ENCODE data around the gene TK2.

TK2 gene

DNA sequence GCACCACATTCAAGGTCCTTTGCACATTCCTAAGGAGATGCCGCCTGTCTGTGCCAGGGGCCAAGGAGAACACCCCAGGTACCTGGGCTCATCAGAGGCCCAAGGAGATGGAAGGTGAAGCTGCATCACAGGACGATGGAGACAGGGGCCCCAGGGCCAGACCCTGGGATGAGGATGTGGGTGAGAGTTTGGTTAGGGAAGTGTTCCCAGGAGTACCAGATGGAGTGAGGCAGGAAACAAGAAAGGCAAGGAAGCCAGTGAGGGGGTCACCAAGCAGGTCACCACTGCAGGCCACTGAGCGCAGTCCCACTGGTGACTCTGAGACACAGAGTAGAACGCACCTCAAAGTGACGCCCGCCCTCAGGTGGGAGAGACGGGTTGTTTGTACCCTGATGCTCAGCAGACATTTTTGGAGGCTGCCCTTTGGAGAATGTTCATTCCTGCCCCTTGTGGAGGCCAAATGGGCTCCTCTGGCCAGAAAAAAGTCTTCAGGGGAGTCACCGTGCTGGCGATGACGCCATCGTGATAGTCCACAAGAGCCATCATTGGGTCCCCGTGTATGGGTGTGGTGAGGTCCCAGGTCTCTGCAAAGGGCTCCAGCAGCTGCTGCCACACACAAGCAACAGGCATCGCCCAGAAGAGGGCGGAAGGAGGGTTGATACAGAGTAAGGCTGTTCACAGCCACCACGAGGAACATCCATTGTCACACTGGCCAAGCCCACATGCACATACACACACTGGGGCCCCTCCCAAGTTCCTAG is 65.3 kb downstream of the TK2 start:
- no peak for DNase-seq (ENCODE audit: low spot score)
- ChIA-PET POLR2A (ENCODE audit: low non-redundant PET) (no interaction called here), CTCF (interaction anchor here (0.6 kb wide), 1 partner anchor 113 kb away, joined by 3 read pairs; no protein-coding TSS in a partner anchor)
- TF ChIP-seq, protein P1, sequence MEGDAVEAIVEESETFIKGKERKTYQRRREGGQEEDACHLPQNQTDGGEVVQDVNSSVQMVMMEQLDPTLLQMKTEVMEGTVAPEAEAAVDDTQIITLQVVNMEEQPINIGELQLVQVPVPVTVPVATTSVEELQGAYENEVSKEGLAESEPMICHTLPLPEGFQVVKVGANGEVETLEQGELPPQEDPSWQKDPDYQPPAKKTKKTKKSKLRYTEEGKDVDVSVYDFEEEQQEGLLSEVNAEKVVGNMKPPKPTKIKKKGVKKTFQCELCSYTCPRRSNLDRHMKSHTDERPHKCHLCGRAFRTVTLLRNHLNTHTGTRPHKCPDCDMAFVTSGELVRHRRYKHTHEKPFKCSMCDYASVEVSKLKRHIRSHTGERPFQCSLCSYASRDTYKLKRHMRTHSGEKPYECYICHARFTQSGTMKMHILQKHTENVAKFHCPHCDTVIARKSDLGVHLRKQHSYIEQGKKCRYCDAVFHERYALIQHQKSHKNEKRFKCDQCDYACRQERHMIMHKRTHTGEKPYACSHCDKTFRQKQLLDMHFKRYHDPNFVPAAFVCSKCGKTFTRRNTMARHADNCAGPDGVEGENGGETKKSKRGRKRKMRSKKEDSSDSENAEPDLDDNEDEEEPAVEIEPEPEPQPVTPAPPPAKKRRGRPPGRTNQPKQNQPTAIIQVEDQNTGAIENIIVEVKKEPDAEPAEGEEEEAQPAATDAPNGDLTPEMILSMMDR (conservative IDR thresholded peaks at IDR 0.05; ENCODE audit: low read depth), result no peak
- no peak overlapping the region; the same call in 1 of the 2 replicates for H3K27ac ChIP-seq

DNA sequence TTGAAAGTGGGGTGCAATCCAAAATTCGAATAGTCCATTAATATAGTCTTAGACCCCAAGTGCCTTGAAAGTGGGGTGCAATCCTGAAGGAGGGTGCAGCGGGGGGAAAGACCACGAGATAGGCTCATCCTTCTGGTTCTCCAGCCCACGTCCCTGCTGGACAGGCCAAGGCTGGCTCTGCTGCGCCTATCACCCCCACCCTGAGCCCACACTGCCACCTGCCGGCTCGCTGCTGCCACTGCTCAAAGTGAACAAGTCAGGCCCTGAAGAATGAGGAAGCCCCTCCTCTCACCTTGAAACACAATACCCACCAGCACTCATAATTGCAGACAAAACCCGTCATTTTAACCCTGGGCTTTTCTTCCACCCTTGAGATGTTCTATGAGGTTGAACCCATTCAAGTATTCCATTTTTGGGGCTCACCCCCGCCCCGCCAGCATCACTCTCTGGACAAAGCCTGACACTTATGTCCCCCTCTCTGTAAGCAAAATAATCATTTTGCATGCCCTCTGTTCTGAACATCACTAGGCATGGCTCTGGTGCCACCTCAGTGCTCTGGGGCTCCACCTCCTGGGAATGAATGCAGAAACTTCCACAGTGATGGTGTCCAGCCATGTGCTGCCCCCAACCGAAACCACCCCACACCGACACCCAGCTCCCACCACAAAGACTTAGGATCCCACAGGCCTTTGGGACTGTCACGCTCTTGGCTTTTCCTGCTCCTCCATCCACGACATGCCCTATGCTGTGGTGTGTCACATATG is 66.1 kb downstream of the TK2 start:
- CTCF ChIA-PET, result interaction anchor here (1.0 to 2.2 kb wide), 2 partner anchors 77 to 126 kb away, joined by 5 to 11 read pairs; no protein-coding TSS in a partner anchor

DNA sequence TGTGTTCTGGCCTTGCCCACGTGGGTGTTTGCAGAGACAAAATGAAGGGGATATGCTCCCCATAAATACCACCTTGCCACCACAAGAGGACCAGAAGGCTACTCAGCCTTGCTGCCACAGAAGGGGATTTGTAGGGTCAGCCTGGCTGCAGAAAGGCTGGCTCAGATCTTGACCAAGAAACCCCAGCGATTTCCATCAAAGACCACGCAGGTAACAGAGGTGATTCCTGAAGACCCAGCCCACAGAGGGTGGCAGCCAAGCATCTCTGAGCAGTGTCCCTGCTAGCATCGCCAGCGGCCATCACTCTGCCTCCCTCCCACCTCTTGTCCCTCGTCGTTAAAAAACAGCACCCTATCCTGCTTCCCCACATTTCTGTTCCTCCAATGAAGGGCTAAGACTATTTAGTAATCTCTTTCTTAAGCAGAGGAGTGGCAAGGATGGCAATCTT is 68.0 kb downstream of the TK2 start:
- TF ChIP-seq, protein P1 (conservative IDR thresholded peaks at IDR 0.05; ENCODE audit: low read depth), result no peak
- no peak overlapping the region for H3K27ac ChIP-seq
- no peak for DNase-seq (ENCODE audit: low spot score)
- CTCF ChIA-PET, result interaction anchor here (0.8 to 2.2 kb wide), 2 partner anchors 75 to 76 kb away, joined by 6 to 11 read pairs; no protein-coding TSS in a partner anchor
- POLR2A ChIA-PET (ENCODE audit: low non-redundant PET), result no interaction called here

More for the DNA sequence above, 66.1 kb downstream of the TK2 start:
- POLR2A ChIA-PET (ENCODE audit: low non-redundant PET), result no interaction called here
- peak; percentile 78 for DNase-seq (ENCODE audit: low spot score)
- TF ChIP-seq, protein P1 (conservative IDR thresholded peaks at IDR 0.05; ENCODE audit: low read depth), result peak; percentile 94
- no peak overlapping the region for H3K27ac ChIP-seq

DNA sequence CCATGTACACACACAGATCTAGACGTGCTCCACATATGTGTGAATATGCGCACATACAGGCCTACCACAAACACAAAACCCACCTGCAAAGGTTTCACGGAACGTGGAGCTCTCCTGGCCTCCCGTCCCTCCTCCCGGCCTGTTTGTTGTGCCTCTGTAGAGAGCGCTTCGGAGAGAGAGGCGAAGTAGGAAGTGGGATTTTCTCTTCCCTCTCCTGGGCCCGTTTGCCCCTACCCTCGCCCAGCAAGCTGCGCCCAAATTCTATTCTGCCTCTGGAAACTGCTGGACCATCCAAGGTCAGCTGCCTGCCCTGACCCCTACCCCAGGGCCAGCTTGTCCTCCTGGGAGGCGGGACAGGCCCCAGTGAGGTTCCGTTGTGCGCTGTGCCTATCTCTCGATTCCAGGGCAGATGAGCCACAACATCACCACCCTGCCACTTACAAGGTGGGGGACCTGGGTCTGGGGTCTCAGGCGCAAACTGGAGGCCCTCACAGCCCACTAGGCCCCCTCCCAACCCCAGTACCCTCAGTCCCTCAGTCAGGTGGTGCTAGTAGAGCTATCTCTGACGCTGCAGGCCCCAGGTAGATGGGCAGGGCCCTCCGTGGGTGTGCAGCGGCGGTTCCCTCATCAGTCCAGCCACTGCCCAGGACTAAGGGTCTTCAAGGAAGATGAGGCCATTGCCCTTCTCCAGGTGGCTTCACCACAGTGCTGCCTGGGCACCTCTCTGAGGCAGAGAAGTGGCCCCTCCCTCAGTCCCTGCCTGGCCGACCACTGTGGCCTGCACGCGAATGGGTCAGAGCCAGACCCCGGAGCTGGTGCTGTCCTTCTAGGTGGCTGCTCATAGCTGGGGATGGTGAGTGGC is 68.6 kb downstream of the TK2 start:
- no peak overlapping the region for H3K27ac ChIP-seq
- CTCF ChIA-PET, result interaction anchor here (0.8 kb wide), 1 partner anchor 75 kb away, joined by 6 read pairs; no protein-coding TSS in a partner anchor
- TF ChIP-seq, protein P1 (conservative IDR thresholded peaks at IDR 0.05; ENCODE audit: low read depth), result no peak
- POLR2A ChIA-PET (ENCODE audit: low non-redundant PET), result no interaction called here
- DNase-seq (ENCODE audit: low spot score), result no peak

GRCh38 chr16:66480265-66481080 is 69.4 kb downstream of the TK2 start:
- CTCF ChIA-PET, result interaction anchor here (0.9 to 1.1 kb wide), 2 partner anchors 18 to 102 kb away, joined by 3 read pairs; no protein-coding TSS in a partner anchor
- DNase-seq (ENCODE audit: low spot score), result no peak
- TF ChIP-seq, protein P1 (conservative IDR thresholded peaks at IDR 0.05; ENCODE audit: low read depth), result no peak
- no peak overlapping the region for H3K27ac ChIP-seq
- POLR2A ChIA-PET (ENCODE audit: low non-redundant PET), result no interaction called here

All from RWPE1 (cell line).